NCI-H1436 treated with DMSO at 0.1 percent for 48 hours (cell line): ENCODE data around the gene SS18L1.

Source experiments
- DNase-seq: peaks from one replicate; lab custom pipeline; 2025; lab: John Stamatoyannopoulos, UW

The SS18L1 gene

GRCh38 chr20:62212299-62212698 is 68.7 kb downstream of the SS18L1 start:
- no peak for DNase-seq

DNA sequence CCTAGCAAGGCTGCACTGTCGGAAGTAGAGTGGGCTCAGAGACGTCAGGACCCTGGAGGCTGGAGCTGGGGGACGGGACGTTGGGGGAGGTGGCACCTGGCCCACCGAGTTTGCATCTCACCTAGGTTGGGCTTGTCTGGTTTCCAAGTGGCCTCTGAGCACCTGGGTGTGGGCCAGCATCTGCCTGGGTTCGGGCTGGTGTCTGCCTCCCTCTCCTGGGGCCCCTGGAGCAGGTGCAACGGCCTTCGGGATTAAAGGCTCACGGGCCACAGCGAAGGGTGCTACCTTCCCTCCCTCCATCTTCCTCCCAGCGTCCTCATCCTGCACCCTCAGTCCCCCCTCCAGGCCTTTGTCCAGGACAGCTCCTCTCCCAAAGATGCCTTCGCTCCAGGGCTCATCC is 70.5 kb downstream of the SS18L1 start:
- peak; percentile 28 for DNase-seq

DNA sequence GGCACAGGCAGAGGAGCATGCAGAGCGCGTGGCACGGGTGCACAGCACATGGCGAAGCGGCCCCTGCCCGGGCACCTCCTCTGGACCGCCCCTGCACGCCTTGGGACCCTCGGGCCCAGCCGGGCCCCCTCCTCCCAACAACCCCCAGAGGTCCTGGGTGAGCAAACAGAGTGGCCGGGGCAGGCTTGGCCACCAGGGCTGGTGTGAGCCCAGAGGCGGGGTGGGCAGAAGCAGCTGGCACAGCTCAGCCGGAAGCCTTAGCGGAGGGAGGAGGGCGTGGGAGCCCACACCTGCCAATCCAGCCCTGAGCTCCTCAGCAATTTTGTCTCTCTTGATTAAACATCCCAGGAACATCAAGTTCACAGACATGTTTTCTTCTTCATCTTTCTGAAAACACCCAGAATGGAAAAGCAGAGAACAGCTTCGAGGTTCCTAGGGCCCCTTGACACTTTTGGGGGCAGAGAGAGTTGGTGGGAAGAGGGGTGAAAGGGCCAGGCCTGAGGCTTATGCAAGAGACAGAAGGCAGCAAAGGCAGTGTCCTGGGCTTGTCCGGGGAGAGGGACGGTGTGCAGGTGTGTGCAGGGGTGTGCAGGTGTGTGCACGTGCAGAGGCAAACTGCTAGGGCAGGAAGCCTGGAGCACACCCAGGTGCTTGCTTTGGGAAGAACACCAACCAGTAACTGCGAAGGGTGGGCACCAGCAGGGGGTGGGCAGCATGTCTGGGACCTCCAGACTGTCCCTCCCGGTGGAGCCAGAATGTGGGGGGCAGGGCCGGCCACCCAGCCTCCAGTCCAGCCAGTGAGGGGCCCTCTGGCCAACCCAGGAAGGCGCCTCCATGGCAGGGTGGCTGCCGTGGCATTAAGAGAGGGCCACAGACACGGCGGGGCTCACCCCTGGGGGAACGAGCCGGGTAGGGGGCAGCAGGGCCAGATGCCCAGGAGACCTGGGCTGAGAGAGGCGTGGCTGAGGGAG is 71.7 kb downstream of the SS18L1 start:
- no peak for DNase-seq

DNA sequence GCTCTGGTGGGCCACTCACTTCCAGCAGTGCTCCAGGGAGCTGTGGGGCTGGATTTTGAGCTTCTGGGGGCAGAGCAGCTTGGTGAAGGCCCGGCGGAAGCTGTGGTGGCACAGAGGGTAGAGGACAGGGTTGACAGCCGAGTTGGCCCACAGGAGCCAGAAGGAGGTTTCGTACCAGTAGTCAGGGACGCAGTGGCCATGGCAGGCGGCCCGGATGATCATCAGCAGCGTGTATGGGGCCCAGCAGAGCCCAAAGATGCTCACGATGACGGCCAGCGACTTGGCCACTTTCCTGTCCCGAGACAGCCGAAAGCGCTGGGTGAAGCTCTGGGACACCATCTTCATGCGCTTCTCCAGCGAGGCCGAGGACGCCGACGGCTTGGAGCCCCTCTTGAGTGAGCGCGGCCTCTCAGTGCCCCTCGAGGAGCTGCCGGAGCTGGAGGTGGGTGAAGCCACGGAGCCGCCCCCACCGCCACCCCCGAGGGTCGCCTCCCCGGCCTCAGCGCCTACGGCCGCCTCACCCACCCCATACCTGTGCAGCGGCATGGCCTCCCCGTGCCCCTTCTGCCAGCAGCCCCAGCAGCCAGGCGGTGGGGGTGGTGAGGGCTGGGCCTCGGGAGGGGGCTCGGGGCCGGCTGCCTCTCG is 72.5 kb downstream of the SS18L1 start:
- DNase-seq, result no peak

- DNase-seq, result no peak
Measured at GRCh38 chr20:62216636-62217566, 73.3 kb downstream of the SS18L1 start.

- no peak for DNase-seq
Measured at GRCh38 chr20:62217913-62218773, 74.6 kb downstream of the SS18L1 start.

GRCh38 chr20:62219101-62219991 is 75.8 kb downstream of the SS18L1 start:
- no peak for DNase-seq

GRCh38 chr20:62219992-62220665 is 76.6 kb downstream of the SS18L1 start, which contains the start of gene HRH3:
Gene HRH3, minus strand, starts transcription at chr20:62220278. Its CDS starts 308 bp downstream, at chr20:62219970.
- DNase-seq, result no peak

GRCh38 chr20:62220666-62221568 is 77.3 kb downstream of the SS18L1 start:
- no peak for DNase-seq

GRCh38 chr20:62222266-62222850 is 78.8 kb downstream of the SS18L1 start:
- no peak for DNase-seq

- no peak for DNase-seq
Measured at GRCh38 chr20:62222972-62223371, 79.4 kb downstream of the SS18L1 start.

GRCh38 chr20:62223571-62223970 is 80.0 kb downstream of the SS18L1 start:
- DNase-seq, result no peak

- DNase-seq, result no peak
Measured at GRCh38 chr20:62224113-62224855, 80.7 kb downstream of the SS18L1 start.

DNA sequence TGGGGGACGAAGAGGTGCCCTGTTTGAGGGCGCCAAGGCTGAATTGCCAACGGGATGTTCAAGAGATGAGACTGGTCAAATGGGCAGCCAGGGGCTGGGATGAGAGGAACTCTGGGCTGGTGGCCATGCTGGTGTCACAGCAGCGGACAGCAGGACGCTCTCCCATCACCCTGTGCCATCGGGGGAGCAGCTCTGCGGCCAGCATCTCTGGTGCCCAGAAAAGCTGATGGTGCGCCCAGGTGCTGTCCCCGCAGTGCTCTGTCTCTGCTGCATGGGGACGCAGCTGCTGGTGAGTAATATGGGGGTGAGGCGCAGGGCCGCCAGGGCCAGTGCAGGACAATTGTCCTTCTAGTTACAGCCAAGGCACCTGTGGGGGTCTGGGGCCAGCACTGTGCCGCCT is 81.5 kb downstream of the SS18L1 start:
- no peak for DNase-seq

DNA sequence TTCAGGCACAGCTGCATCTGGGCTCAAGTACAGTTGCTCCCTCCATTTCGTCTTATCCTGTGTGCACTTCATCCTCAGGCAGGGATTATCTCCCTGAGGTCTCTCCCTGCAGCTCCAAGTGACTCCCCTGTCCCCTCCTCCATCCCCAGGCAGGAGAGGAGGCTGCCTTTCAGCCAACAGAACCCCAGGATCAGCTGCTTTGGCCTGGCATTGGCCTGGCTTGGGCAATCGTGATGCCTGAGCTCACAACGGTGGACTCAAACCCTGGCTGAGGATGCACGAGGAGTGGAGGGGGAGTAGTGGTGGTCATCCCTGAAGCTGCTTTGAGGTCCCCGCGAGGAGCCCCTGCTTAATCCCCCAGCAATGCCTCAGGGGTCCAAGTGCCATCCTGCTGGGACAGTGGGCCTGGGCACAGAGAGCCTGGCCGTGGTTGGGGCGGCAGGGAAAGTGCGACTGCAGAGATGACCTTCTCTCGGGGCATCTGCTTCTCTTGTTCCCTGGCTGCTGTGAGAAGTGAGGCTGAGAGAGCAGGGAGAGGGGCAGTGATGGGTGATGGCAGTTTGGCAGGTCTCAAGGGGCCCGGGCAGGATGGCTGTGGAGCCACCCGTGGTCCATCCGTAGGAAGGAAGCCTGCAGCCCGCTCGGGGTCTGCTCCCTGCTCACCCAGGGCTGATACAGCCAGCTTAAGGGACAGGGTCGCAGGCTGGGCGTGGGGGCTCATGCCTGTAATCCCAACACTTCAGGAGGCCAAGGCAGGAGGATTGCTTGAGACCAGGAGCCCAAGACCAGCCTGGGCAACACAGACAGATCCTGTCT is 82.5 kb downstream of the SS18L1 start:
- no peak for DNase-seq
